ENCODE measurements around the gene HNRNPLL.

DNA sequence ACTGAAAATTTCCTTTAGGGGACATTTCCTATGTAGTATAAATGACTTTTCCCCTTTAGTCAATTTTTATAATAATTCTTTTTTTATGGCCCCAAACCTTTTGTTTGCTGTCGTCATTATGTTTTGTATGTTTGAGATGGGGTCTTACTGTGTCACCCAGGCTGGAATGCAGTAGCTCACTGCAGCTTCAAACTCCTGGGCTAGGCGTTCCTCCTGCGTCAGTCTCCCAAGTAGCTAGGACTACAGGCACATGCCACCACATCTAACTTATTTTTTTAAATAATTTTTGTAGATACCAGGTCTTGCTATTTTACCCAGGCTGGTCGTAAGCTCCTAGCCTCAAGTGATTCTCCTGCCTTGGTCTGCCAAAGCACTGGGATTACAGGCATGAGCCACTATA, 32.4 kb upstream of the HNRNPLL start:
- TF ChIP-seq, protein P1, sequence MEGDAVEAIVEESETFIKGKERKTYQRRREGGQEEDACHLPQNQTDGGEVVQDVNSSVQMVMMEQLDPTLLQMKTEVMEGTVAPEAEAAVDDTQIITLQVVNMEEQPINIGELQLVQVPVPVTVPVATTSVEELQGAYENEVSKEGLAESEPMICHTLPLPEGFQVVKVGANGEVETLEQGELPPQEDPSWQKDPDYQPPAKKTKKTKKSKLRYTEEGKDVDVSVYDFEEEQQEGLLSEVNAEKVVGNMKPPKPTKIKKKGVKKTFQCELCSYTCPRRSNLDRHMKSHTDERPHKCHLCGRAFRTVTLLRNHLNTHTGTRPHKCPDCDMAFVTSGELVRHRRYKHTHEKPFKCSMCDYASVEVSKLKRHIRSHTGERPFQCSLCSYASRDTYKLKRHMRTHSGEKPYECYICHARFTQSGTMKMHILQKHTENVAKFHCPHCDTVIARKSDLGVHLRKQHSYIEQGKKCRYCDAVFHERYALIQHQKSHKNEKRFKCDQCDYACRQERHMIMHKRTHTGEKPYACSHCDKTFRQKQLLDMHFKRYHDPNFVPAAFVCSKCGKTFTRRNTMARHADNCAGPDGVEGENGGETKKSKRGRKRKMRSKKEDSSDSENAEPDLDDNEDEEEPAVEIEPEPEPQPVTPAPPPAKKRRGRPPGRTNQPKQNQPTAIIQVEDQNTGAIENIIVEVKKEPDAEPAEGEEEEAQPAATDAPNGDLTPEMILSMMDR (IDR thresholded peaks at IDR 0.05) = no peak
- TF ChIP-seq ZFX (IDR thresholded peaks at IDR 0.05; ENCODE audit: borderline replicate concordance) = no peak
